BE2C (cell line): ENCODE data around the gene NDUFV3.
"Not testable (repeated sequence)": the region's sequence is repeated elsewhere in the genome, so short reads cannot be mapped to it uniquely, and the experiment has no call there.

Experiments
- DNase-seq: peaks from one replicate; pipeline ENCODE4 v3.0.0-alpha.2; 2020
- H3K27me3 ChIP-seq: fragments of 250-450 bp; sonication (Bioruptor Pico); 2 replicates; pipeline ENCODE4 v1.5.1; 2020; ENCODE audit warnings: mild to moderate bottlenecking
- H3K36me3 ChIP-seq: fragments of 250-450 bp; sonication (Bioruptor Pico); 2 replicates; pipeline ENCODE4 v1.5.1; 2020; ENCODE audit warnings: mild to moderate bottlenecking
- H3K4me1 ChIP-seq: fragments of 250-450 bp; sonication (Bioruptor Pico); 2 replicates; pipeline ENCODE4 v1.5.1; 2020
- H3K4me3 ChIP-seq: 2 replicates; pipeline ENCODE4 v1.5.1; 2011; ENCODE audit warnings: low read depth, low read length
- H3K9me3 ChIP-seq: fragments of 250-450 bp; sonication (Bioruptor Pico); 2 replicates; pipeline ENCODE4 v1.5.1; 2020
- CTCF ChIP-seq: IDR thresholded peaks from 2 replicates; pipeline ENCODE4 v1.5.1; 2012; ENCODE audit warnings: mild to moderate bottlenecking, low read depth, low read length

NDUFV3 gene

GRCh38 chr21:42903817-42904216 is 10.7 kb downstream of the NDUFV3 start:
- H3K27me3 ChIP-seq: no peaks in the 10 kb centered on the region
- no peak for TF ChIP-seq CTCF
- H3K4me1 ChIP-seq: no peaks in the 10 kb centered on the region
- H3K36me3 ChIP-seq: peaks cover 78% of the 10 kb centered on the region
- H3K4me3 ChIP-seq: no peak overlapping the region
- no peaks in the 10 kb centered on the region for H3K9me3 ChIP-seq
- no peak for DNase-seq

- Histone ChIP-seq H3K36me3 (peaks cover 76% of the 10 kb centered on the region), H3K27me3 (no peaks in the 10 kb centered on the region), H3K4me3 (no peak overlapping the region), H3K9me3 (no peaks in the 10 kb centered on the region), H3K4me1 (no peaks in the 10 kb centered on the region)
- TF ChIP-seq CTCF: no peak
- no peak for DNase-seq
Observed at GRCh38 chr21:42905195-42905594, 12.1 kb downstream of the NDUFV3 start.

DNA sequence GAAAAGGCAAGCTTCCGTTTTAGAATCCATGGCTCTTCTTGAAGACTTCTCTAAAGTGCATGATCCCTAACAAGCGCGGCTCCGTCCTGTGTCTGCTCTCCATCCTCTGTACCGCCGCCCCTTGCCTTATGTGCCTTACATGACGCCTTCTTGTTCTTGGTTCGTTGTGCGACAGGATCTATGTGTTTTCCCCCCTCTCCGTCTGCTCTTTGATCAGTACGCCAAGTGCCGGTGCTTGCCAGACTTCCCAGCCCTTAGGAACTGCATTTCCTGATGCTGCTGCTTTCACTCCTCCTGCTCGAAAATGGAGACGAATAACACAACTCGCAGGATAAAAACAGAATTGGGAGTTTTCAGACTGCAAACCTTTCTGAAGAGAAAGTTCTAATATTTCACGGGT is 13.1 kb downstream of the NDUFV3 start:
- no peaks in the 10 kb centered on the region for H3K9me3 ChIP-seq
- H3K36me3 ChIP-seq: peaks cover 68% of the 10 kb centered on the region
- H3K4me1 ChIP-seq: no peaks in the 10 kb centered on the region
- DNase-seq: no peak
- H3K4me3 ChIP-seq: no peak overlapping the region
- no peaks in the 10 kb centered on the region for H3K27me3 ChIP-seq
- no peak for TF ChIP-seq CTCF

GRCh38 chr21:42908484-42908883 is 15.4 kb downstream of the NDUFV3 start:
- DNase-seq, H3K4me1 ChIP-seq, H3K9me3 ChIP-seq, H3K27me3 ChIP-seq, H3K4me3 ChIP-seq: not testable (repeated sequence)
- peaks cover 63% of the 10 kb centered on the region for H3K36me3 ChIP-seq

DNA sequence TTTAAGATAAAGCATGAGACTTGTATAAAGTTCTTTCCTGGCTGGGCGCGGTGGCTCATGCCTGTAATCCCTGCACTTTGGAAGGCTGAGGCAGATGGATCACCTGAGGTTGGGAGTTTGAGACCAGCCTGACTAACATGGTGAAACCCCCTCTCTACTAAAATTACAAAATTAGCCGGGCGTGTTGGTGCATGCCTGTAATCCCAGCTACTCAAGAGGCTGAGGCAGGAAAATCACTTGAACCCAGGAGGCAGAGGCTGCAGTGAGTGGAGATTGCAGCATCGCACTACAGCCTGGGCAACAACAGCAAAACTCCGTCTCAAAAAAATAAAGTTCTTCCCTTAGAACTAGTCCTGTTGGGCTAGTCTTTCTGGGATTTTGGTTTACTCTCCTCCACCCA is 18.8 kb downstream of the NDUFV3 start:
- not testable (repeated sequence) for H3K27me3 ChIP-seq, H3K9me3 ChIP-seq, H3K4me3 ChIP-seq, DNase-seq, H3K4me1 ChIP-seq
- H3K36me3 ChIP-seq: peaks cover 31% of the 10 kb centered on the region

DNA sequence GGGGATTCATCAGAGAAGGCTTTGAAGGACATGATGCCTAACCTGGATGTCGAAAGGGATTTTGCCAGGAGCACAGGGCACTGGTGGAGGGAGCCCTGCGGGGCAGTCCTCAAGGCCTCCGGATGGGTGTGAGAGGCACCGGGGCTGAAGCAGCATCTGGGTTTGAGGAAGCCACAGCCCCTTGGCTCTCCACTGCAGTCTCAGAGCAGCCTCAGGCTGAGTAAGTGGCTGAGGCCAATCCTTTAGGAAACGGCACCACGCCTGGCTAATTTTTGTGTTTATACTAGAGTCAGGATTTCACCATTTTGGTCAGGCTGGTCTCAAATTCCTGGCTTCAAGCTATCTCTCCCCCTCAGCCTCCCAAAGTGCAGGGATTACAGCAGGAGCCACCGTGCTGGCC is 20.4 kb downstream of the NDUFV3 start:
- no peaks in the 10 kb centered on the region for H3K4me1 ChIP-seq
- no peak for DNase-seq
- peaks cover 20% of the 10 kb centered on the region for H3K36me3 ChIP-seq
- TF ChIP-seq CTCF: no peak
- no peak overlapping the region for H3K4me3 ChIP-seq
- no peaks in the 10 kb centered on the region for H3K9me3 ChIP-seq
- no peaks in the 10 kb centered on the region for H3K27me3 ChIP-seq

- Histone ChIP-seq H3K36me3 (no peaks in the 10 kb centered on the region), H3K27me3 (no peaks in the 10 kb centered on the region), H3K4me1 (no peaks in the 10 kb centered on the region), H3K9me3 (no peaks in the 10 kb centered on the region), H3K4me3 (no peak overlapping the region)
- DNase-seq: no peak
- no peak for TF ChIP-seq CTCF
Observed at GRCh38 chr21:42918291-42918690, 25.2 kb downstream of the NDUFV3 start.
